HG03060 (cell line): Measurements from ENCODE around the gene MET.

Source experiments
- ATAC-seq: cut with Tn5 transposase; IDR thresholded peaks from one replicate; pipeline ENCODE4 v1.9.1; 2021; ENCODE audit warnings: low read depth, moderate number of reproducible peaks; ENCODE audit not compliant: unreplicated experiment

Gene MET

DNA sequence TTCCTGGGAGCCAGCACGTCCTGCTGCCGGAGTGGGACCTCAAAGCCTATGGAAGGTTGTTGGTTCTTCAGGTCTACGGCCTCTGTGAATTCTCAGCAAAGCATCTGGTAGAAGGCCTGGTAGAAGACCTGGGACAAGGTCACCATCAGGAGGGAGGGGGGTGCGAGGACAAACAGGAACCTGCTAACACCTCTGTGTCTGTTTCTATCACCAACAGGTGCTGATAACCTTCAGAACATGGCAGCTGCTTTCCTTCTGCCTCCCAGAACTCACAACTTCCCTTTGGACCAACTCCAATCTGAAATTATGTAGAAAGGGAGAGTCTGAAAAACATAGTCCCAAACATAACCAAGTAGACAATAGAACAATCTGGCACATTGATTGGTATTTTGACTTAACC is 8.3 kb upstream of the MET start:
- no peak for ATAC-seq

DNA sequence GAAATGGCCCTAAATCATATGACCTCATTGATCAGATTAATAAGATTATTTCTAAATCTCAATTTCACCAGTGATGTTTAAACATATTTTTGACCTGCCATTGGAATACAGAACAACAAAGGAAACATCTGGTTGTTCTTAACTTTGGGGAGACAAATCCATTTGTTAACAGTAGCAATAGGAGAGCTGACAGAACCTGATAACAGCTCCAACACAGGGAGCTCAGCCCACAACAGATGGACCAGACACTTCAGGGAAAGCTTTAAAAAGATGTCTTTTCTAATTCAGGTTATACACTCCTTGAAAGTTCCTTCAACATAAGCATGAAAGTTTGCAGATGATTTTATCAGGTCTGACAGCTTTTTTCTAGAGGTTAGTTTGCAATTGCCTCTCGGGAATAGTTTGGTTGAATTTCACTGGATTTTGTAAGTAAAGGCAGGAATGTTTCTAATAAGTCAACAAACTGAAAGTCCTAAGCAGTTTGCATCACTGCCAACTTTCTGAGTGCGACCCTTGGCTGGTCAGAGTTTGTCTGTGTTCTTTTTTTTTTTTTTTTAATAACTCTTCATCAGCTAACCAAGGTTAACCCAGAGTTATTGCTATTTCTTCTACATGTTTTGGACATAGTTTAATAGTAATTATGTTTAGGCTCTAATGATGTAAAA is 6.5 kb upstream of the MET start:
- no peak for ATAC-seq

GRCh38 chr7:116669769-116670168 is 2.2 kb upstream of the MET start:
- ATAC-seq: no peak

- ATAC-seq: no peak
Observed at GRCh38 chr7:116670409-116671015, 1.5 kb upstream of the MET start.

DNA sequence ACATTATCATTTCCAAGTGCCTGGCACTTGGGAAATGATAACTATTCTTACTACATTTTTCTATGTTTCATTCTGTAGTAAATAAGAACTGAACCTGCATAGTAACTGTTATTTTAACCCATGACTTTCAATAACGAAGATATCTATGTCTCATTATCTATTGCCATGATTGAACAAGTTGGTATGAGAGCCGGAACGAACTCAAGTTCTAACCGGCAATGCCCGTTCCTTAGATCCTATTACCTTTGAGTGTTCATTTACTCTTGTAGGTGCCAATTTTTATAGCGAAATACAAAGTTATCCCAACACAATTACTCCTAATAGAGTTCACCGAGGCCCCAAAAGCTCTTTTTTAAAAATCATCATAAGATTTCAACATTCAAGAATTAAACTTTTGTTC is 885 bp upstream of the MET start:
- ATAC-seq: no peak

DNA sequence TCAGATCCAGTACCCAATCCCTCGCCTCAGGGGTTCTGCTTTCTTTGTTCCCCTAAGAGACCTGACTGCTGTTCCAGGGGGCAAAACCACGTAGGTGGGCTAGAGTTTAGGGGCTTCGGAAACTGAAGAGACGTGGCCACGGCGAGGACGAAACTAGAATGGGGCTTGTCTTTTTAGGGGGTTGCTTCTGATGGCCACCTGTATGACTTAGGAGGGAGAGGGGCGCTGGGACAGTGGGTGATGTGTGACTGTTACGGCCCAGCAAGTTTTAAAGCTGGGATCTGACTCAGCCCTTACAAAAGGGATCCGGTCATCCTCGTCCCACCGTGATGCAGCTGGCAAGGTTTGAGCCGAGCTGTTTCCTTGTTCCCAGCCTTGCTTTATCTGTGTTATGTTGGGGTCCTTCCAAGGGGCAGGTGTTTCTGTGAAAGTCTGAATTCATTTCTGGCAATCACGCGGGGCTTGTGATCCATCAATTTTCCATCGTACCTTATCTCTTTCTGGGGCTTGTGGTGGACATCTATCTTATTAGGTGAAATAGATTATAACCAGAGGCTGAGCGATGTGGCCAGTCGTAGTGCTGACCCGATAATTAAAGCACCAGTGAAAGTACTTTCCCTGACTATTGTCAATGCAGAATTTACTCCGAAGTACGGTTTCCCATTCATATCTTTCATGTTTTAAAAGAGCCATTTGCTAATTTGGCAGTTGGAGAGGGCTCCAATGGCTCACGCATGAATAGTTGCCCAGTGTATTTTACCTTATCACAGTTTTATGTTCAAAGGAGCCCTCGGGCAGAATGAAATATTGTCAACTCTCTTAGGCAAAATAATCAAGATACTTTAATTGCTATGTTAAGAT is 830 bp downstream of the MET start:
- no peak for ATAC-seq

DNA sequence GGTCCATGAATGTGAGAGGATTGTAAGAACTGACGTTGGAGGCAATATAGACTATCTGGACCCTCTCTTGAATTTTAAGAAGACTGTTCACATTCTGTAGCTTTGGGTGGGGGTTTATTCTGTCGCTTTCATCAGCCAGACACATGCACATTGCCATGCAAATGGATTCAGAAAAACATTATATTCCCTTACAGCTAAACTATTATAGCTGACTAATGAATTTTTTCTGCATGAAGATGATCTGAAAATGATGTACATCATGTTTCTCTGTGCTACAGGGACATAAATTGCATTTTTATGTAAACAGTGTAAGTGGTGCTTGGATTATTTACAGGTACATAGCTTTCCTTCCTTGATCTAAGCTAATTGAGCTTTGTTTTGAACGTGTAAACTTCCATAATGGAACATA is 1.5 kb downstream of the MET start:
- ATAC-seq: no peak

DNA sequence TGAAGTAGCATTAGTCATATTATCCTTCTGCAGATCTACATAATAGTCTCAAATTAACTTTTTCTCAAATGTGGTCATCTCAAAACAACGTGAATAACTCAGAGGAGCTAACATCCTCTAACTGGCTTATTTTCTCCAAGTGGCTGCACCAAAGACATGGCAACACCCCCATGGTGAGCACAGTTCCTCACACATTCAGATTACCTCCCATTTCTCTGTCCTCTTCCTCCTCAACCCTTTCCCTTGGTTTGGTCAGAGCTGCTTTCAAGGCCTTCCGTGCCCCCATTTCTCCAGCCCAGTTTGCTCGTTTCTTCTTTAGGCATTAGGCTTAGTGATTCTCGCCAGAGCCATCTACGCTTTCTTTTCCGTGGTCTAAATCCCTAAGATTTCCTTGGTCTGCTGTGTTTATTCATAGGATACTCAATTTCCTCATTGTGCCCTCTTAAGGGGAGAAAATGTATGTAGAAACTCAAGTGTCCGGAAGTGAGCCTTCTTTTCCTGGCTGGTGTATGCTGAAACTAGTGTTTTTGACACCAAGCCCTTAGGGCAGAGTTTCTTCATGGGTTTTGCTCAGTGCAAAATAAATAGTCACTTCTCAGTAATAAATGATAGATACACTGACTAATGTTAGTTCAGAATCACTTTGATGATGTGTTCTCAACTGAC is 2.6 kb downstream of the MET start:
- ATAC-seq: no peak

- no peak for ATAC-seq
Observed at GRCh38 chr7:116675812-116676355, 3.9 kb downstream of the MET start.

DNA sequence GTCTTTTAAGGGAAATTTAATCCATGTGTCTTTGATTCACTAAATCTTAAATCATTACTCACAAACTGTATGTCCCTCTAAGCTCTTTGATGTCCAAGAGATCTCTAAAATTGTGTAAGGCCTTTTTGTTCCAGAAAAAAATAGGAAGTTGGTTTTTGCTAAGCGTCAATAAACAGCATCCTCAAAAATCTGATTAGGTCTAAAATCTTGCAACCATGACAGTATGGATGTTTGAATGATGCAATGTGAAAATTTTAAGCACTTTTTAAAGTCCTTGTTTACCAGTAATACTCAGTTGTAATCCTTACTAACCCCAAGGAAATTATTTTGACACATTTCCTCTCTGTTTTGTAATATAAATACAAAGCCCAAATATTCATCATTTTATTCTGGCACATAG is 6.8 kb downstream of the MET start:
- ATAC-seq: no peak

- no peak for ATAC-seq
Observed at GRCh38 chr7:116679500-116679899, 7.5 kb downstream of the MET start.

DNA sequence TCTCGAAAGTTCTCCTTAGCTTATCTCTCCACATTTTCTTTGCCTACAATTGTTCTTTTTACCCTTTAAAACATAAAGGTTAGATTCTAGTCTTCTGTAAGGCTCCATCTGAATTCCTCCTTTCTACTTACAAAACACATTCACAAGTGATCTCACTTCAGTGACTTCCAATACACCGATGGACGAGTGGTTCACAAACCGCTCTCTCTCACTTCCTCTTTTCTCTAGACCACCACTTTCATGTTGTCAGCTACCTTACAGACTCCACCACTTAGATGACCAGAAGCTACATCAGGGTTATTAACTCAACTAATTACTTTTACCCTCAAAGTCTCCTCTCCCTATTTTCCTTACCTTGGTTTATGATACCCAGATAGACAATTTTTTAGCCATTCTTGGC is 11.8 kb downstream of the MET start:
- peak; percentile 100 for ATAC-seq

GRCh38 chr7:116686033-116686432 is 14.0 kb downstream of the MET start:
- no peak for ATAC-seq

- ATAC-seq: no peak
Observed at GRCh38 chr7:116686812-116687419, 14.9 kb downstream of the MET start.

- no peak for ATAC-seq
Observed at GRCh38 chr7:116687801-116688201, 15.8 kb downstream of the MET start.

- ATAC-seq: no peak
Observed at GRCh38 chr7:116689790-116690259, 17.8 kb downstream of the MET start.

GRCh38 chr7:116691664-116692063 is 19.7 kb downstream of the MET start:
- ATAC-seq: no peak

DNA sequence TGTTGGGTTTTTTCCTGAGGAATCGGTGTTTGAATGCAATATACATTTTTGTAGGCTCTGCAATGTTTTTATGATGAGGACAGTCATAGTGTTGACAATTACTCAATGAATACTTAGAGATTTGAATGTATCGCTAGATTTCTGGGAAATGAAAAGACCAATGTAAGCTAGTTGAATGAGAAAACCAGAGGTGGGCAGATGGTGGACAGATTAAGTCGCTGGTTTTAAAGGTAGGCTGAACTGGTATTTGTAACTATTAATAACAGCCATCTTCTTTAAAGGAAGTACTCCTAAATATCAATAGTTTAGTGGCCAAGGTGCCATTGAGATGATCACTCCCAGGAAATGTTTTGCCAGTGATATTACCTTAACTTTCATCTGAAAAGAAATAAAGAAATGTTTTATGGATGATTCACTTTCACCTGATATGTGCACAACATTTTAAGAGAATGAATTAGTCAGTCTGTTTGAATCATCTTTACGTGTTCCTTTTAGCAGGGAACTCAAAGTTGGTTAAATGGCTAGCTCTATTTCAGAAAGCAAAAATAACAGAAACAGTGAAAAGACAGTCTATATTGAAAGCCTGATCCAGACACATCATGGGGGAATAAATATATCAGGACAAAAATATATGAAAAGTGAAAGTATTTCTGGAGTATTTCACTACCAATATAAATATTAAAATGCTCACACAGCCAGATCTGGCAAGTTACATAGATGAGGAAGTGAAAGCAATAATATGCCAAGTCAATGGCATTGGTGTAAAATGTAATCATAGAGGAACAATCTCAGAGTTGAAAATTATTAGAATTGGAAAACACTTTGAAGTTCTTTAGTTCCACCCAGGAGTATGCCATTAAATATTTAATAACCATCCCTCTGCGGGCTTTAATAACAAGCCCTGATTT is 20.7 kb downstream of the MET start:
- ATAC-seq: no peak

GRCh38 chr7:116696707-116697106 is 24.7 kb downstream of the MET start:
- no peak for ATAC-seq
